HEK293T (cell line): ENCODE measurements around the gene GTPBP10.
A peak's percentile ranks its signal among the peaks of the same experiment; 100 is the strongest.

Experiments used
- CTCF ChIA-PET: fragments of 350-600 bp; formaldehyde crosslinking; extraction: SDS; loops from one replicate; lab custom pipeline; 2021; ENCODE audit warnings: antibody characterized with exemption, inconsistent platforms; lab: Yijun Ruan, JAX
- POLR2A ChIA-PET: fragments of 350-600 bp; formaldehyde crosslinking; extraction: SDS; loops from one replicate; lab custom pipeline; 2020; ENCODE audit warnings: antibody characterized with exemption, inconsistent platforms; lab: Yijun Ruan, JAX
- DNase-seq: peaks from one replicate; pipeline ENCODE4 v3.0.0; 2012; ENCODE audit warnings: mixed read lengths; ENCODE audit errors: extremely low spot score
- ARNT ChIP-seq: fragments of 450-650 bp; IDR thresholded peaks from 2 replicates; pipeline ENCODE4 v1.6.1; 2017; ENCODE audit warnings: mild to moderate bottlenecking
- BHLHE40 ChIP-seq: fragments of 450-650 bp; IDR thresholded peaks from 2 replicates; pipeline ENCODE4 v1.6.1; 2016; ENCODE audit warnings: mild to moderate bottlenecking, moderate library complexity, borderline replicate concordance
- CTBP1 ChIP-seq: fragments of 450-650 bp; IDR thresholded peaks from 2 replicates; pipeline ENCODE4 v1.6.1; 2016; ENCODE audit warnings: borderline replicate concordance
- ELF4 ChIP-seq: fragments of 450-650 bp; IDR thresholded peaks from 2 replicates; pipeline ENCODE4 v1.6.1; 2017; ENCODE audit warnings: antibody characterized with exemption
- FOXA1 ChIP-seq: fragments of 450-650 bp; IDR thresholded peaks from 2 replicates; pipeline ENCODE4 v1.6.1; 2016; ENCODE audit warnings: mild to moderate bottlenecking
- FOXK2 ChIP-seq: fragments of 450-650 bp; IDR thresholded peaks from 2 replicates; pipeline ENCODE4 v1.6.1; 2016; ENCODE audit warnings: mild to moderate bottlenecking
- FOXM1 ChIP-seq: fragments of 450-650 bp; IDR thresholded peaks from 2 replicates; pipeline ENCODE4 v1.6.1; 2017; ENCODE audit warnings: mild to moderate bottlenecking, borderline replicate concordance
- HDGF ChIP-seq: fragments of 450-650 bp; IDR thresholded peaks from 2 replicates; pipeline ENCODE4 v1.6.1; 2017; ENCODE audit warnings: antibody characterized with exemption, borderline replicate concordance
- L3MBTL2 ChIP-seq: fragments of 450-650 bp; conservative IDR thresholded peaks from 2 replicates; pipeline ENCODE4 v1.6.1; 2016; ENCODE audit warnings: mild to moderate bottlenecking
- LEF1 ChIP-seq: fragments of 450-650 bp; IDR thresholded peaks from 2 replicates; pipeline ENCODE4 v1.6.1; 2017; ENCODE audit warnings: mild to moderate bottlenecking, borderline replicate concordance
- NFRKB ChIP-seq: fragments of 450-650 bp; IDR thresholded peaks from 2 replicates; pipeline ENCODE4 v1.6.1; 2016; ENCODE audit warnings: mild to moderate bottlenecking, moderate library complexity
- PKNOX1 ChIP-seq: fragments of 450-650 bp; IDR thresholded peaks from 2 replicates; pipeline ENCODE4 v1.6.1; 2016
- SP1 ChIP-seq: fragments of 450-650 bp; IDR thresholded peaks from 2 replicates; pipeline ENCODE4 v1.6.1; 2017
- SUZ12 ChIP-seq: fragments of 450-650 bp; IDR thresholded peaks from 2 replicates; pipeline ENCODE4 v1.6.1; 2016; ENCODE audit warnings: mild to moderate bottlenecking
- TARDBP ChIP-seq: fragments of 450-650 bp; IDR thresholded peaks from 2 replicates; pipeline ENCODE4 v1.6.1; 2016
- ZNF384 ChIP-seq: fragments of 450-650 bp; IDR thresholded peaks from 2 replicates; pipeline ENCODE4 v1.6.1; 2016

Gene GTPBP10

GRCh38 chr7:90401989-90402388 lies 55.5 kb downstream of the GTPBP10 start:
- TF ChIP-seq ZNF384 = no peak
- TF ChIP-seq FOXK2 = no peak
- no peak for DNase-seq
- POLR2A ChIA-PET = no interaction called here
- CTCF ChIA-PET = no interaction called here

- TF ChIP-seq L3MBTL2 (no peak), HDGF (no peak), FOXK2 (no peak), ELF4 (no peak), ARNT (no peak), SUZ12 (no peak), CTBP1 (no peak), PKNOX1 (no peak), TARDBP (no peak), ZNF384 (no peak), FOXA1 (no peak)
- ChIA-PET CTCF (no interaction called here), POLR2A (no interaction called here)
- DNase-seq = no peak
Observed at GRCh38 chr7:90402785-90403173, 56.3 kb downstream of the GTPBP10 start.

GRCh38 chr7:90403174-90404113 lies 56.9 kb downstream of the GTPBP10 start, which contains the start of gene CLDN12:
Gene CLDN12 (plus strand): TSS chr7:90403461. CDS start chr7:90412677, 9,216 bp downstream.
- CTCF ChIA-PET = no interaction called here
- POLR2A ChIA-PET = interaction anchor here (1.0 kb wide), 1 partner anchor 17 kb away, joined by 4 read pairs; no protein-coding TSS in a partner anchor
- TF ChIP-seq NFRKB (no peak), SP1 (no peak), ARNT (no peak), TARDBP (no peak), CTBP1 (no peak), BHLHE40 (no peak), L3MBTL2 (peak; percentile 39; the same call in 1 of the 2 replicates), ELF4 (peak; percentile 47), FOXM1 (no peak), HDGF (no peak), LEF1 (no peak), FOXA1 (no peak), SUZ12 (no peak), FOXK2 (no peak)
- peak; percentile 91 for DNase-seq

GRCh38 chr7:90404777-90405176 lies 58.3 kb downstream of the GTPBP10 start:
- no peak for DNase-seq
- POLR2A ChIA-PET = no interaction called here
- TF ChIP-seq PKNOX1 = no peak
- TF ChIP-seq FOXM1 = no peak
- no peak for TF ChIP-seq SP1
- TF ChIP-seq ZNF384 = no peak
- no peak for TF ChIP-seq L3MBTL2
- no peak for TF ChIP-seq NFRKB
- TF ChIP-seq BHLHE40 = no peak
- no peak for TF ChIP-seq CTBP1
- no peak for TF ChIP-seq LEF1
- TF ChIP-seq TARDBP = no peak
- no peak for TF ChIP-seq SUZ12
- no peak for TF ChIP-seq ARNT
- CTCF ChIA-PET = no interaction called here

GRCh38 chr7:90407484-90407821 lies 60.9 kb downstream of the GTPBP10 start:
- POLR2A ChIA-PET = no interaction called here
- DNase-seq = no peak
- CTCF ChIA-PET = no interaction called here
- TF ChIP-seq SP1 = no peak
- TF ChIP-seq BHLHE40 = no peak
- TF ChIP-seq NFRKB = no peak
- no peak for TF ChIP-seq TARDBP
- no peak for TF ChIP-seq LEF1

GRCh38 chr7:90408142-90408541 lies 61.6 kb downstream of the GTPBP10 start:
- CTCF ChIA-PET = interaction anchor here (0.8 kb wide), 1 partner anchor 9 kb away, joined by 3 read pairs; no protein-coding TSS in a partner anchor
- no peak for DNase-seq
- POLR2A ChIA-PET = no interaction called here
- no peak for TF ChIP-seq ARNT
- no peak for TF ChIP-seq TARDBP
- no peak for TF ChIP-seq CTBP1
- TF ChIP-seq L3MBTL2 = no peak
- TF ChIP-seq FOXK2 = no peak
- TF ChIP-seq FOXM1 = no peak
- TF ChIP-seq SP1 = no peak
- TF ChIP-seq FOXA1 = no peak
- no peak for TF ChIP-seq SUZ12
- no peak for TF ChIP-seq LEF1
- TF ChIP-seq PKNOX1 = no peak
- no peak for TF ChIP-seq BHLHE40
- TF ChIP-seq ZNF384 = no peak
- no peak for TF ChIP-seq HDGF
- no peak for TF ChIP-seq ELF4
- TF ChIP-seq NFRKB = no peak
